Measurements from ENCODE around the gene TNS3. TPM values are rescaled to one million over a fixed set of nuclear protein-coding genes. Genes with fewer than 3 reads are reported as not detected.
A peak's percentile ranks its signal among the peaks of the same experiment; 100 is the strongest.

TNS3 gene
- total and polyA plus RNA-seq, 2 donors (not counting 1 experiment from before 2014, with no cell fraction given), result 11.4 to 77.5 TPM

DNA sequence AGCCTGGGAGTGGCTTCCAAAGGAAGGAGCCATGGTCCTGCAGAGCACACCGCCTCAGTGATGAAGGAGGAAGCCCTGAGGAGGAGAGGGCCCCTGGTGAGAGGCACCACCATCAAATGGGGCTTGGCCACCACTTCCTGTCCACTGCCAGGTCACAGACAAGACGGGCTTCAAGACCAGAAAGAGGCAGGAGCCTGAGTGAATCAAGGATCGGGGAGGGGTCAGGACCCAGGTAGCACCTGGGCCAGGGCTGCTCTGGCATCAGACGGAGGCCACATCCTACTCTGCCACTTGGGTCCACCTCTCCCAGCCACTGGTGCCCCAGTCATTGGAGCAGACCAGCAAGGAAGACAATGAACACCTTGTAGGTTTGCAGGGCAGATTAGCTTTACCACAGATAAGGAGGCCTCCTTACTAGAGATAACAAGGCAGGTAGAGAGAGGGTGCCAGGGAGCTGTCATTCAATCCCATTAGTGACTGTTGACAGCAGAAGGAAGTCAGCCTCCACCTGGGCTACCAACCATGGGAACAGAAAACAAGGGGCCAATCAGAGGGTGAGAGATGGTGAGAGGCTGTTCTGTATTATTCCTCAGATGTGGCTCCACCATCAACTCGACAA is 143.4 kb downstream of the TNS3 start:
- intact Hi-C loops (cut with micrococcal nuclease), result no loop called here
- Histone ChIP-seq H3K27ac (ENCODE audit: low read length in 2 of 2) (no peak overlapping the region), H3K79me2 (ENCODE audit: control insufficient read depth, insufficient read depth, low read length) (peaks cover 2% of the 10 kb centered on the region), H3K27me3 (replicated peaks in 1 of 4; ENCODE audit: control extremely low read depth in 1 of 4, control insufficient read depth in 3 of 4, insufficient read depth in 4 of 4, low read length in 3 of 4) (no peaks in the 10 kb centered on the region), H3K4me3 (ENCODE audit: control extremely low read depth in 1 of 5, extremely low read depth in 1 of 5, insufficient read depth in 1 of 5, low read depth in 2 of 5, low read length in 4 of 5) (no peak overlapping the region), H3K4me1 (ENCODE audit: control insufficient read depth in 2 of 2, insufficient read depth in 2 of 2, low read length in 2 of 2) (no peaks in the 10 kb centered on the region), H4K20me1 (ENCODE audit: control insufficient read depth, insufficient read depth, low read length, poor library complexity, severe bottlenecking) (no peaks in the 10 kb centered on the region), H3K4me2 (replicated peaks; ENCODE audit: low read depth, low read length, poor library complexity, severe bottlenecking) (no peak overlapping the region), H3K9ac (ENCODE audit: low read length) (no peak overlapping the region), H2AFZ (ENCODE audit: insufficient read depth, low read depth, low read length, poor library complexity, severe bottlenecking) (no peak overlapping the region), H3K36me3 (replicated peaks in 1 of 2; ENCODE audit: control extremely low read depth in 1 of 2, control insufficient read depth in 1 of 2, extremely low read depth in 1 of 2, insufficient read depth in 2 of 2, low read length in 1 of 2) (peaks cover 1 to 36% of the 10 kb centered on the region in 2 experiments), H3K9me3 (ENCODE audit: control extremely low read depth in 1 of 3, control insufficient read depth in 2 of 3, insufficient read depth in 1 of 3, low read length in 2 of 3) (no peaks in the 10 kb centered on the region)
- H3K4me1 Mint-ChIP-seq, result no peaks in the 10 kb centered on the region
- H3K27ac Mint-ChIP-seq, result peak overlapping the region; percentile 65
- 96% methylated on average over 5 of the region's 5 CpGs for WGBS (ENCODE audit: insufficient coverage)
- TF ChIP-seq EZH2 (IDR thresholded peaks at IDR 0.05; ENCODE audit: borderline replicate concordance, insufficient read depth, low read depth, low read length, poor library complexity, severe bottlenecking), result no peak
- TF ChIP-seq, protein P1, sequence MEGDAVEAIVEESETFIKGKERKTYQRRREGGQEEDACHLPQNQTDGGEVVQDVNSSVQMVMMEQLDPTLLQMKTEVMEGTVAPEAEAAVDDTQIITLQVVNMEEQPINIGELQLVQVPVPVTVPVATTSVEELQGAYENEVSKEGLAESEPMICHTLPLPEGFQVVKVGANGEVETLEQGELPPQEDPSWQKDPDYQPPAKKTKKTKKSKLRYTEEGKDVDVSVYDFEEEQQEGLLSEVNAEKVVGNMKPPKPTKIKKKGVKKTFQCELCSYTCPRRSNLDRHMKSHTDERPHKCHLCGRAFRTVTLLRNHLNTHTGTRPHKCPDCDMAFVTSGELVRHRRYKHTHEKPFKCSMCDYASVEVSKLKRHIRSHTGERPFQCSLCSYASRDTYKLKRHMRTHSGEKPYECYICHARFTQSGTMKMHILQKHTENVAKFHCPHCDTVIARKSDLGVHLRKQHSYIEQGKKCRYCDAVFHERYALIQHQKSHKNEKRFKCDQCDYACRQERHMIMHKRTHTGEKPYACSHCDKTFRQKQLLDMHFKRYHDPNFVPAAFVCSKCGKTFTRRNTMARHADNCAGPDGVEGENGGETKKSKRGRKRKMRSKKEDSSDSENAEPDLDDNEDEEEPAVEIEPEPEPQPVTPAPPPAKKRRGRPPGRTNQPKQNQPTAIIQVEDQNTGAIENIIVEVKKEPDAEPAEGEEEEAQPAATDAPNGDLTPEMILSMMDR (IDR thresholded peaks at IDR 0.05), result no peak
- DNase-seq (no peak), ATAC-seq (ENCODE audit: low read depth) (no peak)
- POLR2A ChIA-PET, result no interaction called here
- no peak overlapping the region for H3K4me3 Mint-ChIP-seq
- CTCF ChIA-PET, result interaction anchor here (1.7 kb wide), 1 partner anchor 381 kb away, joined by 5 read pairs; no protein-coding TSS in a partner anchor
- no peaks in the 10 kb centered on the region for H3K27me3 Mint-ChIP-seq
- H3K9me3 Mint-ChIP-seq (ENCODE audit: insufficient read depth), result no peaks in the 10 kb centered on the region

DNA sequence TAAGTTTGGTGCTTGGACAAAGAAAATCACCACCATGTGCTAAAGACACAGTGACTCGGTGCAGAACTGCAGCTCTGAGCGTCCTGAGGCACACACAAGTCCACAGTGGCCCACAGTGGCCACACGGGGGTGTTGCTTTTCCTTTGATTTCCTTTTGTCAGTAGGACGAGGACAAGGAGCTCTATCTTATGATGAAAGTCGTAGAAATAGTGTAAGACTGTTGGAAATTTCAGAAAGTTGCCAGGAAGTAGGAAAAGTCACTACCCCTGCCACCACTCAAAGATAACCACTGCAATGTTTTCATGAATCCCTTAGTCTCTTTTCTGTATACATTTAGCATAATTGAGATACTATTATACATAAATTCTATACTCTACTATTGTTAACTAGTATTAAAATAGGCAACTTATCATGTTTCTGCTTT is 146.0 kb downstream of the TNS3 start:
- Histone ChIP-seq H2AFZ (ENCODE audit: insufficient read depth, low read depth, low read length, poor library complexity, severe bottlenecking) (no peak overlapping the region), H3K4me3 (ENCODE audit: control extremely low read depth in 1 of 5, extremely low read depth in 1 of 5, insufficient read depth in 1 of 5, low read depth in 2 of 5, low read length in 4 of 5) (no peak overlapping the region), H3K27me3 (replicated peaks in 1 of 4; ENCODE audit: control extremely low read depth in 1 of 4, control insufficient read depth in 3 of 4, insufficient read depth in 4 of 4, low read length in 3 of 4) (no peaks in the 10 kb centered on the region), H3K9ac (ENCODE audit: low read length) (no peak overlapping the region), H3K27ac (ENCODE audit: low read length in 2 of 2) (no peak overlapping the region), H3K4me2 (replicated peaks; ENCODE audit: low read depth, low read length, poor library complexity, severe bottlenecking) (no peak overlapping the region), H3K79me2 (ENCODE audit: control insufficient read depth, insufficient read depth, low read length) (no peaks in the 10 kb centered on the region), H3K4me1 (ENCODE audit: control insufficient read depth in 2 of 2, insufficient read depth in 2 of 2, low read length in 2 of 2) (no peaks in the 10 kb centered on the region), H4K20me1 (ENCODE audit: control insufficient read depth, insufficient read depth, low read length, poor library complexity, severe bottlenecking) (no peaks in the 10 kb centered on the region), H3K9me3 (ENCODE audit: control extremely low read depth in 1 of 3, control insufficient read depth in 2 of 3, insufficient read depth in 1 of 3, low read length in 2 of 3) (no peaks in the 10 kb centered on the region), H3K36me3 (replicated peaks in 1 of 2; ENCODE audit: control extremely low read depth in 1 of 2, control insufficient read depth in 1 of 2, extremely low read depth in 1 of 2, insufficient read depth in 2 of 2, low read length in 1 of 2) (peaks cover 1 to 36% of the 10 kb centered on the region in 2 experiments)
- Mint-ChIP-seq H3K4me3 (no peak overlapping the region), H3K9me3 (ENCODE audit: insufficient read depth) (no peaks in the 10 kb centered on the region), H3K27ac (no peak overlapping the region), H3K4me1 (no peaks in the 10 kb centered on the region), H3K27me3 (no peaks in the 10 kb centered on the region)
- no peak for ATAC-seq (ENCODE audit: low read depth)
- ChIA-PET POLR2A (no interaction called here), CTCF (interaction anchor here (0.6 to 2.5 kb wide), 14 partner anchors 14 to 503 kb away, joined by 3 to 31 read pairs (median 4); partner anchors contain the start of gene TNS3)
- TF ChIP-seq, protein P1 (IDR thresholded peaks at IDR 0.05), result no peak
- no peak for TF ChIP-seq EZH2 (IDR thresholded peaks at IDR 0.05; ENCODE audit: borderline replicate concordance, insufficient read depth, low read depth, low read length, poor library complexity, severe bottlenecking)
- intact Hi-C loops (cut with micrococcal nuclease), result loop anchor here (1.0 kb wide), 1 partner anchor 383 kb away; no protein-coding TSS in a partner anchor
- DNase-seq, result peak; percentile 22
- 68% methylated on average over 3 of the region's 5 CpGs for WGBS (ENCODE audit: insufficient coverage)

Measured in B cell (primary cell).